Anterior cingulate cortex (tissue), 58 donors: ENCODE data around the gene CALD1.

Source experiments
- DNase-seq, 58 donors: peaks; one replicate each; lab custom pipeline; 2025; lab: John Stamatoyannopoulos, UW

Gene CALD1

GRCh38 chr7:134778941-134779740, at the start of gene CALD1:
CALD1 (plus strand) TSS chr7:134779634; CDS start chr7:134867734, 88,100 bp downstream.
- DNase-seq, result peak in 27 of 58 donors; percentile 1 to 60 (median 7)

- no peak for DNase-seq
These were observed 49.5 kb upstream of the CALD1 start for GRCh38 chr7:134729895-134730294.

- DNase-seq, result peak in 1 of 58 donors; percentile 1
These were observed 49.0 kb upstream of the CALD1 start for GRCh38 chr7:134730411-134730829.

GRCh38 chr7:134731616-134732015, 47.8 kb upstream of the CALD1 start:
- no peak for DNase-seq

GRCh38 chr7:134732728-134733127, 46.7 kb upstream of the CALD1 start:
- DNase-seq, result no peak

- no peak for DNase-seq
These were observed 43.1 kb upstream of the CALD1 start for GRCh38 chr7:134736381-134736780.

- no peak for DNase-seq
These were observed 41.7 kb upstream of the CALD1 start for GRCh38 chr7:134737566-134738345.

- no peak for DNase-seq
These were observed 40.1 kb upstream of the CALD1 start for GRCh38 chr7:134739362-134739761.

GRCh38 chr7:134740376-134740775, 39.1 kb upstream of the CALD1 start:
- DNase-seq, result peak in 2 of 58 donors; percentile 18 to 23

GRCh38 chr7:134741907-134742635, 37.4 kb upstream of the CALD1 start:
- no peak for DNase-seq

GRCh38 chr7:134742688-134743350, 36.6 kb upstream of the CALD1 start:
- no peak for DNase-seq

- no peak for DNase-seq
These were observed 34.9 kb upstream of the CALD1 start for GRCh38 chr7:134744569-134744968.

- no peak for DNase-seq
These were observed 32.1 kb upstream of the CALD1 start for GRCh38 chr7:134747326-134747725.

GRCh38 chr7:134750083-134751062, 29.1 kb upstream of the CALD1 start:
- DNase-seq, result peak in 27 of 58 donors; percentile 1 to 60 (median 18)

- DNase-seq, result no peak
These were observed 27.3 kb upstream of the CALD1 start for GRCh38 chr7:134752006-134752760.

GRCh38 chr7:134755422-134756022, 23.9 kb upstream of the CALD1 start:
- DNase-seq, result peak in 7 of 58 donors; percentile 2 to 24 (median 9)

GRCh38 chr7:134757938-134758337, 21.5 kb upstream of the CALD1 start:
- no peak for DNase-seq

- no peak for DNase-seq
These were observed 20.5 kb upstream of the CALD1 start for GRCh38 chr7:134758981-134759380.
